Activated T-cell treated with anti-CD3 and anti-CD28 coated beads, Interleukin-2, amount 50 U/mL, for 48 hours (primary cell): ENCODE measurements around the gene ZNF532.
"Not testable (repeated sequence)": the region's sequence is repeated elsewhere in the genome, so short reads cannot be mapped to it uniquely, and the experiment has no call there.

ENCODE experiments used
- DNase-seq, 2 experiments: peaks; one replicate each; pipeline ENCODE4 v3.0.0-alpha.2; 2020

ZNF532 gene

DNA sequence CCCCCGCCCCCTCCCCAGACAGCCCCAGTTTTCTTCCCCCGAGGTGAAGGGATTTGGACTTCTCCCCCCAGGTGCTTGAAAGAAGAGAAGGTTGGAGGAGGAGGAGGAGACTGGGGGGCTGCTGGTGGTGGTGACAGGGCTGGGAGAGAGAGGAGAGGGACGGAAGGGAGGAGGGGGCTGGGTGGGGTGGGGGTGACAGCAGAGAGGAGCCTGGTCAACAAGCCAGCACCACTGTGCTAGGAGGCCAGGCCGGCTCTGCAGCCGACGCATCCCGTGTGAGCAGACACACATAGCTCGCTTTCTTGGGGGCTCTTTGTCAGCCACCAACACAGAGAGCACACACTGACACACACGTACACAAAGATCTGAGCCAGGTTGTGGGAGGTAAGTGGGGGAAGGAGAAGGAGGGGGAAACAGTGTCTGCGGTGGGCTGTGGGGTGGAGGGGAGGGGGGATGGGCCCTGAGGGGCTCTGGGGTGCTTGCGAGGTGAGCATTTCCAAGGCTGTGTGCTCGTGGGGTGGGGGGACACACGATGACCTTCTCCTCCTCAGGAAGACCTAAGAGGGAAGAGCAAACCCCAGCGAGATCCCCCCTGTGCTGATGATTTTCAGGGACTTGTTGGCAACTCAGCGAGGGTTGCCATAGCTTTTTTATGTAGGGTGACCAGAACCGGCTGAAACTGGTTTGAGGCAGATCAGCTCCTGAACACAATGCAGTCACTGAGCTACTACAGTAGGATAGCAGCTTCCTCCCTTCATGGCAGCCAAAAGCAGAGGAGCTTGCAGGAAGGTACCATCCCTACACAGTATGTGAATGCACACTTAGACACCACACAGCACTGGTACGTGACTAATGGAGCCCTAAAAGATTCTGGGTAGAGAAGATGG lies at the start of gene ZNF532:
TSS of gene ZNF532 (plus strand) at position 732 of the 887 bp plus-strand sequence. CDS start 53,411 bp downstream, outside the sequence.
- no peak for DNase-seq

GRCh38 chr18:58819051-58819450 lies 45.6 kb upstream of the ZNF532 start:
- DNase-seq = no peak

DNA sequence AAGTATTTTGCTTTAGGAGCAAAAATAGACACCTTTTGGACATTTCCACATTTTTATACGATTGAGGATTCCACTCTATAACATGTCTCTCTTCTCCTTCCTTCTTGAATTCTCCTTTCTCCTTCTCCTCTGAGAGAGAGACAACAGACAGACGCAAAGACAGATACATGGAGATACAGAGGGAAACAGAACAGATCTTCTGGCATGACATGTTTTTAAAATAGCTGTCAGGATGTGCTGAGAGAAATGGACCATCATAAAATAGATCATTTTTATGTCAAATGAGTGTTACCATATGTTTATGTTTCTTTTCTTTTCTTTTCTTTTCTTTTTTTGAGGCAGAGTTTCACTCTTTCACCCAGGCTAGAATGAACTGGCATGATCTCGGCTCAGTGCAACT lies 44.4 kb upstream of the ZNF532 start:
- DNase-seq = no peak

- no peak for DNase-seq
Observed at GRCh38 chr18:58822944-58823343, 41.7 kb upstream of the ZNF532 start.

DNA sequence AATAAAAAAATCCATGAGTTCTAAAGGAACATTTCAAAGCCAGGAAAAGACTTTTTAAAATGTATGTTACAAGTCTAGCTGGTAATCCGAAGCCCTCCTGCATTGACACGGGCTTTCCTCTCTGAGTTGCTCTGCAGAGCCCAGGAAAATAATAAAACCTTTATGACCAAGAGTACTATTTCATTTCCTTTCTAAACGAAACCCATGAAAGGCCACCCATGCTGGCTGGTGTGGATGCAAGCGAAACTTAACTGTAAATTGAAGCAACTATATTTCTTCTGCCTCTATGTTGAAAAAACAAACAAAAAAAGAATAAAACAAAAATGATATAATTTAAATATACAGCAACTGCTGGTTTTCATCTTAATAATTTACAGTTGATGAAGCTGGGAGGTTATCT lies 41.3 kb upstream of the ZNF532 start:
- DNase-seq = no peak

DNA sequence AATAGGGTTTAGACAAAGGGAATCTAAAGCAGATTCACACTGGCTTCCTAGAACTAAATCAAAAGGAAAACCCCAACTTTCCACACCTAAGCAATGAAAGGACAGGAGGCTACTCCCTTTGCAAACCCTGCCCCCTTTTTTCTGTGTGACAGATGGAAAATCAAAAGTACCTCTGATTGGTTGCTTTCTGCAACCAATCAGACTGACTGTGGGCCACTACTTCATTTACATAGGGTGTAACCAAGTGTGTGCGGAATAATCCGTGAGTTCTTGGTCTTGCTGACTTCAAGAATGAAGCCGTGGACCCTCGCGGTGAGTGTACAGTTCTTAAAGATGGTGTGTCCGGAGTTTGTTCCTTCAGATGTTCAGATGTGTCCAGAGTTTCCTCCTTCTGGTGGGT lies 37.8 kb upstream of the ZNF532 start:
- DNase-seq = not testable (repeated sequence)

- no peak for DNase-seq
Observed at GRCh38 chr18:58827428-58827827, 37.2 kb upstream of the ZNF532 start.

DNA sequence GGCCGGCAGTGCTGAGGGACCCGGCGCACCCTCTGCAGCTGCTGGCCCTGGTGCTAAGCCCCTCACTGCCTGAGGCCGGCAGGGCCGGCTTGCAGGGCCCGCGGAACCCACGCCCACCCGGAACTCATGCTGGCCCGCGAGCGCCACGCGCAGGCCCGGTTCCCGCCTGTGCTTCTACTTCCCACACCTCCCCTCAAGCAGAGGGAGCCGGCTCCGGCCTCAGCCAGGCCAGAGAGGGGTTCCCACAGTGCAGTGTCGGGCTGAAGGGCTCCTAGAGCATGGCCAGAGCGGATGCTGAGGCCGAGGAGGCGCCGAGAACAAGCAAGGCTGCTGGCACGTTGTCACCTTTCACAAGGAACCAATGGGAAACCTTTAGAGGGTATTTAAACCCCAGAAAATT lies 36.8 kb upstream of the ZNF532 start:
- no peak for DNase-seq

DNA sequence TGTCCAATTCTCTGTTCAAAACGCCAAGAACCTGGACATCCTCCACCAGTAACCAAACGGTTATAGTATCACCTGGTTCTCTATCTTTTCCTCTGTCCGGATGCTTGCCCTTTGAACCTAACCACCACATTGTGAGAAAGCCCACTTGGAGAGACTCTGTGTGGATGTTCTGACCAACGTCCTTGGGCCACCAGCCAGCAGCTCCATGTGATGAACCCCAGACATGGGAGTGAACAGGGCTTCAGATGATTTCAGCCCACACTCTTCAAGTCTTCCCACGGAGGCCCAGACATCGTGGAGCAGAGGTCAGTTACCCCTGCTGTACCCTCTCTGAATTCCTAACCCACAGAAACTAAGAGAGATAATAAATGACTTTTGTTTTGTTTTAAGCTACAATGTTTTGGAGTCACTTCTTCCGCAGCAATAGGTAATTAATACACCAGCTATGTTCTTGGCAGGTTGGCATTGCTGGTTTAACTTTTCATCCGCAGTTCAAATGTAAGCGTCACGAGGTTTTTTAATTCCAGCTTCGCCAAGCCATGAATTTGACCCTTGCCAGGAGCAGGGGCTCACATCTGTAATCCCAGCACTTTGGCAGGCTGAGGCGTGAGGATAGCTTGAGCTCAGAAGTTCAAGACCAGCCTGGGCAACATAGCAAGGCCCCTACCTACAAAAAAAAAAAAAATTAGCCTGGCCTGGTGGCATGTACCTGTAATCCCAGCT lies 36.1 kb upstream of the ZNF532 start:
- DNase-seq = no peak

DNA sequence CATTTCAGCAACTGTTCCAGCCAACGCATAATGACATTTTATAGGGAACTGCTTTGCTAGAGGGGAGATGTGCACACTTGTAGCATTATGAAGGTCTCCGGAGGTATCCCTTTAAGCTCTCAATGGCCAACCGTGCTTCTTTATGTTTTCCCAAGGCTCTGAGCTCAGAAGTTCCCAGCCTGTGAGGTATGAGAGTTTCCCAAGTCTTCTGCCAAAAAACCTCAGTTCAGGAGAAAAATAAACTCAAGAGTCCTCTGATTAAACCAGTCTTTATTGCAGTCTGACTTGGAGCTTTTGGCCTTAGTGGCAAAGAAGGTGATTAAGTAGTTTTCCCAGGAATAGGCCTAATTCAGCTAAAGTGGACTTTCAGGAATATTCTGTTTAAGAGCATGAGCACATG lies 35.4 kb upstream of the ZNF532 start:
- no peak for DNase-seq

DNA sequence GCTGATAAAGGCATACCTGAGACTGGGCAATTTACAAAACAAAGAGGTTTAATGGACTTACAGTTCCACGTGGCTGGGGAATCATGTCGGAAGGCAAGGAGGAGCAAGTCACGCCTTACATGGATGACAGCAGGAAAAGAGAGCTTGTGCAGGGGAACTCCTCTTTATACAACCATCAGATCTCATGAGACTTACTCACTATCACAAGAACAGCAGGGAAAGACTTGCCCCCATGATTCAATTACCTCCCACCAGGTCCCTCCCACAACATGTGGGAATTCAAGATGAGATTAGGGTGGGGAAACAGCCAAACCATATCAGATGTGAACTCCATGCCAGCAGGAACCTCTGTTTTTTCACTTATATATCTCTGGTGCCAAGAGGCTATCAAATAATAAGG lies 34.8 kb upstream of the ZNF532 start:
- not testable (repeated sequence) for DNase-seq

DNA sequence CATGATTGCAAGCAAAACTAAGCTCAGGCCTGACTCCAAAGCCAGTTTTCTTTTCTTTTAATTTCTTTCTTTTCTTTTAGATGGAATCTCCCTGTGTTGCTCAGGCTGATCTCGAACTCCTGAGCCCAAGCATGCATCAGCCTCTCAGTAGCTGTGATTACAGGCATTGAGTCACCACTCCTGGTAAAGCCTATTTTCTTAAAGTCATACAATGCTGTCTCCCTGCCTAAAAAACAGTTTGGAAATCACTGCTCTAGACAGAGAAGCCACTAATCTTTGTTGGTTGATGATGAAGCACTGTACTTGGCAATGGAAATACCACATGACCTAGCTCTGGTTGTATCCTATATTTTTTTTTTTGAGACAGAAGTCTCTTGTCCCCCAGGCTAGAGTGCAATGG lies 33.1 kb upstream of the ZNF532 start:
- no peak for DNase-seq

- DNase-seq = no peak
Observed at GRCh38 chr18:58838165-58838860, 26.4 kb upstream of the ZNF532 start.

GRCh38 chr18:58838946-58839345 lies 25.7 kb upstream of the ZNF532 start:
- no peak for DNase-seq

DNA sequence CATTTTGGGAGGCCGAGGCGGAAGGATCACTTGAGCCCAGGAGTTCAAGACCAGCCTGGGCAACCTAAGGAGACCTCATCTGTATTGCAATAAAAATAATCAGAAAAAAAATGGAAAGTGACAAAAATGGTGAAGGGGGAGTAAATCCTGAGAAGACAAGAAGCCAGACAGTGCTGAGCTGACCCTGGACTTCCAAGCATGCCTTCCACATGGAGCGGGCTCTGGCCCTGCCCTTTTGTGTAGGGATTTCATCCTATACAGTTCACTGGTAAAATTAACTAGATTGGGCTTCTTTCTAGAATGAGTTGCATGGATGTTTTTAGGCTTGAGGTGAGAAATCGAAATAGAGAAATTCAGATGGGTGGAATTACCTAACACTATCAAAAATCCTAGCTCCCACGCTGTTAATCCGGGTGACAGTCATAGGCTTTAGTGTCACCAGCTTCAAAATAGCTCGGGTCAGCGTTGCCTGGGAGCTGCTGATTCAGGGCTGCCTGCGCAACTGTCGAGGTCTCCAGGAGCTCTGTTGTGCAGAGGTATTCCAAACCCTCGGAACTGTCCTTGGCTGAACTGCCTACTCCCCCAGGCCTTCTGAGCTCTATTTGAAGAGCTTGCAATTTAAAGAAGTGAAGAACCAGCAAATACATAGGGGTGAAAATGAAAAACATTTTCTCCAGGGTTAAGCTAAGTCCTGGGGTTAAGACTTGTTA lies 21.5 kb upstream of the ZNF532 start:
- DNase-seq = no peak

DNA sequence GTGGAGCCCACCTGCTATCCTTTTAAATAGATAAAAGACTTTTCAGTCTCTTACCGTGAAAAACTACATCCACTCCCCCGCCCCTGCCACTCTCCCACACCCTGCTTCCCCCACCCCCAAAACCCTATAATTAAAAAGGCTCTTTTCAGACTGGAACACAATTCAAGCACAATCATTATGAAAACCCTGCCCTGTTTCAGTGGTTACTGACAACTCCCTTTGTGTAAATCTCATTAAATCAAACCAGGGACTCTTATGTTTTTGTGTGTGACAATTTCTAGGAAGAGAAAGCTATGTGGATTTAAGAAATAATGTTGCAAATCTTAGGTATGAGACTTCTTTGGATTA lies 21.0 kb upstream of the ZNF532 start:
- no peak for DNase-seq

DNA sequence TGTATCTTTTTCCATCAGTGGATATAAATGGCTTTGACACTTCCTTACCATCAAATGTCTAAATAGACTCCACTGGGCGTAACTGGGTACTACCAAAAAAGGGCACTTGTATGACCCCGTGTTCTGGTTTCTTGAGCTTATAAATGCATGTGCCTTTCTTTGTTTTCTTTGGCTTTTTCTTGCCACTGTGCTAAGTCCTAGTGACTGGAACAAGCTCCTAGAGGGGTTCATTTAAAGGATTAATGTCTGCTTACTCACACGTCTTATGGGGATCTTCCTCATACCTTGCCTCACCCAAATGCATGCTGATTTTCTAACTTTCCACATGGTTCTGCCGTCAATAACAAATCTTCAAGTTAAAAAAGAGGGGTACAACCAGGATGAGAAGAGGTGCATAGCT lies 19.8 kb upstream of the ZNF532 start:
- no peak for DNase-seq

- DNase-seq = no peak
Observed at GRCh38 chr18:58845928-58846724, 18.6 kb upstream of the ZNF532 start.

- DNase-seq = no peak
Observed at GRCh38 chr18:58847383-58848071, 17.1 kb upstream of the ZNF532 start.

DNA sequence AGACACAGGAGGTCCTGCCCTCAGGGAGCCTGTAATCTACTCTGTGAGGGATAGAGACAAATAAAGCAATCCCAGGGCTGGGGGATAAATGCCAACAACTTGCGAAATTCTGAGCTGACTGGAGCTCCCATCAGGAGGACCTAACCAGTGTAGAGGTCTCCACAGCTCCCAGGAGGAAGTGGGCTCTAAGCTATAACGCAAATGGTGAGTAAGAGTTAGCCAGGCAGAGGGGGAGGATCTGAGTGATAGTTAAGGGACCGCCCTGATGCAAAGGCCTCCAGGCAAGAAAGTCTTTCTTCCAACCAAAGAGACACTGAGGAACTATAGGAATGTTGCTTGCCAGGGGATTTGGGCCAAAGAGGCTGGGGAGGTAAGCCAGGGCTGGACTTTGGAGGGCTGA lies 16.0 kb upstream of the ZNF532 start:
- DNase-seq = no peak

DNA sequence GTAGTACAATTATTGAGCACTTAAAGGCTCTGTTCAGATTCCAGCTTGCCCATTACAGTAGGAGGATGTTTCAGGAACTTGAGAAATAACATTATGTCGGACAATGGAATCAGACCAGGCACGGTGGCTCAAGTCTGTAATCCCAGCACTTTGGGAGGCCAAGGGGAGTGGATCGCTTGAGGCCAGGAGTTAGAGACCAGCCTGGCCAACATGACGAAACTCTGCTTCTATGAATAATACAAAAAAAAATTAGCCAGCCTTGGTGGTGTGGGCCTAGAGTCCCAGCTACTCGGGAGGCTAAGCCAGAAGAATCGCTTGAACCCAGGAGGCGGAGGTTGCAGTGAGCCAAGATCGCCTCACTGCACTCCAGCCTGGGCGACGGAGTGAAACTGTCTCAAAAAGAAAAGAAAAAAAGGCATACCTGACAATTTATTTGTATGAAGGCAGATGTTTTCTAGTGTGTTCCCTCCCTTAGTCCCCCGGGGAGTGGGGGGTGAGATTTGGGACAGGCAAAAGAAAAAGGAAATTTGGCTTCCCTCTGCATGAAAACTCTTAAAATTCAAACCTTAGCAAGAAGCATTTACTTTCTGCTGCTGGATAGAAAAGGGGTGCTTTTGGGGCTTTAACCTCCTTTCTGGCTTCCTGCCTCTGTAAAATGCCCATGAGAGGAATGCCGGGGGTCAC lies 13.7 kb upstream of the ZNF532 start:
- no peak for DNase-seq
